Measurements from ENCODE around the gene CUL1. TPM values are rescaled to one million over a fixed set of nuclear protein-coding genes. Genes with fewer than 3 reads are reported as not detected.

Gene CUL1
- total RNA-seq, 1 donor from 2014 or later, result 56.9 TPM

DNA sequence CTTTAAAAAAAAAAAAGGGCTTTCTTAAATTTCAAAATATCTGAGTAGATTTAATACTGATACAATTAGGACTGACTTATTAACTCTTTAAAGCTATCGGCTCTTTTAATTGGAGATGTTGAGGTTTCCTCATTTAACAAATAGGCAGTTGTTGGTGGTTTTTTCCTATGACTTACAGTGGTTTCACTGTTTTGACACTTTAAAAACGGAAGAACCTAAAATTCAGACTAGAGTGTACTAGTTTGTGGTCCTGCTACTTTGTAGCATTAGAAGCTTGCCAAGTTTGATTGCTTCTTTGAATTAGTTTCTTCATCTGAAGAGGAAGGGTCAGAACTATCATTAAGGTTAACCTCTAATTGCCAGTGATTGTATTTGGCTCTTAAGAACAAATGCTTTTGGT is 27.7 kb downstream of the CUL1 start:
- intact Hi-C loops (cut with micrococcal nuclease), result no loop called here
- TF ChIP-seq, protein P1, sequence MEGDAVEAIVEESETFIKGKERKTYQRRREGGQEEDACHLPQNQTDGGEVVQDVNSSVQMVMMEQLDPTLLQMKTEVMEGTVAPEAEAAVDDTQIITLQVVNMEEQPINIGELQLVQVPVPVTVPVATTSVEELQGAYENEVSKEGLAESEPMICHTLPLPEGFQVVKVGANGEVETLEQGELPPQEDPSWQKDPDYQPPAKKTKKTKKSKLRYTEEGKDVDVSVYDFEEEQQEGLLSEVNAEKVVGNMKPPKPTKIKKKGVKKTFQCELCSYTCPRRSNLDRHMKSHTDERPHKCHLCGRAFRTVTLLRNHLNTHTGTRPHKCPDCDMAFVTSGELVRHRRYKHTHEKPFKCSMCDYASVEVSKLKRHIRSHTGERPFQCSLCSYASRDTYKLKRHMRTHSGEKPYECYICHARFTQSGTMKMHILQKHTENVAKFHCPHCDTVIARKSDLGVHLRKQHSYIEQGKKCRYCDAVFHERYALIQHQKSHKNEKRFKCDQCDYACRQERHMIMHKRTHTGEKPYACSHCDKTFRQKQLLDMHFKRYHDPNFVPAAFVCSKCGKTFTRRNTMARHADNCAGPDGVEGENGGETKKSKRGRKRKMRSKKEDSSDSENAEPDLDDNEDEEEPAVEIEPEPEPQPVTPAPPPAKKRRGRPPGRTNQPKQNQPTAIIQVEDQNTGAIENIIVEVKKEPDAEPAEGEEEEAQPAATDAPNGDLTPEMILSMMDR (IDR thresholded peaks at IDR 0.05), result no peak
- Mint-ChIP-seq H3K4me1 (peaks cover 65% of the 10 kb centered on the region), H3K27ac (no peak overlapping the region), H3K36me3 (ENCODE audit: low read depth) (peaks cover 22% of the 10 kb centered on the region), H3K27me3 (no peaks in the 10 kb centered on the region), H3K4me3 (no peak overlapping the region), H3K9me3 (no peaks in the 10 kb centered on the region)
- DNase-seq, result no peak
- ChIA-PET CTCF (no interaction called here), POLR2A (no interaction called here)
- ATAC-seq (ENCODE audit: low read depth), result no peak

- Mint-ChIP-seq H3K9me3 (no peaks in the 10 kb centered on the region), H3K4me1 (peaks cover 54% of the 10 kb centered on the region), H3K27ac (peak overlapping the region; percentile 35), H3K36me3 (ENCODE audit: low read depth) (peaks cover 29% of the 10 kb centered on the region), H3K27me3 (no peaks in the 10 kb centered on the region), H3K4me3 (no peak overlapping the region)
- ChIA-PET CTCF (no interaction called here), POLR2A (no interaction called here)
- TF ChIP-seq, protein P1 (IDR thresholded peaks at IDR 0.05), result no peak
- no peak for DNase-seq
- intact Hi-C loops (cut with micrococcal nuclease), result no loop called here
- ATAC-seq (ENCODE audit: low read depth), result no peak
These were observed 29.0 kb downstream of the CUL1 start for GRCh38 chr7:148727501-148728278.

DNA sequence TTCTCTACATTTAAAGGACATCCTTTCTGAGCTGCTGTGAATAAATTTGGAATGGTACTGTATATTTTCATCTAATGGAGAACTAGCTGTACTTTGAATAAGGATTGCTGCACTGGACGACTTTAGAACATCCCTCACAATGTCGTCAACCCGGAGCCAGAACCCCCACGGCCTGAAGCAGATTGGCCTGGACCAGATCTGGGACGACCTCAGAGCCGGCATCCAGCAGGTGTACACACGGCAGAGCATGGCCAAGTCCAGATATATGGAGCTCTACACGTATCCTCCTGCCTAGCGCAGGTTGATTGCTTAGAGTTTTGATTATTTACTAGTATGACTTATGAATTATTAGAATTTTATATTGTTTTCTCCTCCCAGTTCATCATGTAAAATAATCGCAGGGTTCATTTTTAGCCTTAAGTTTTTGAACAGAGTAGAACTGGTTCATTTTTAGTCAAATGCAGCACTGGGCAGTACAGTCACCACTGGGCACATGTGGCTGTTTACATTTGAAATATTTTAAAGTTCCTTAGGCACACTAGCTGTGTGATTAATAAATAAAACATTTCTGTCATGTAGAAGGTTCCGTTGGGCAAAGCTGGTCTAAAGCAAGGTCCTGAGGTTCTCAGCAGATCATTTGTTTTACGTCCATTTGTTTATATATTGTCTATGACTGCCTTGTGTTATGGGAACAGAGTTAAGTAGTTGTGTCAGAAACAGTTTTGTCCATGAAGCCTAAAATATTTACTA is 31.5 kb downstream of the CUL1 start:
- Mint-ChIP-seq H3K27ac (no peak overlapping the region), H3K9me3 (no peaks in the 10 kb centered on the region), H3K27me3 (no peaks in the 10 kb centered on the region), H3K4me1 (peaks cover 35% of the 10 kb centered on the region), H3K4me3 (no peak overlapping the region), H3K36me3 (ENCODE audit: low read depth) (peaks cover 49% of the 10 kb centered on the region)
- intact Hi-C loops (cut with micrococcal nuclease), result no loop called here
- POLR2A ChIA-PET, result interaction anchor here (0.7 kb wide), 1 partner anchor 29 kb away, joined by 3 read pairs; no protein-coding TSS in a partner anchor
- CTCF ChIA-PET, result no interaction called here
- ATAC-seq (ENCODE audit: low read depth) (no peak), DNase-seq (no peak)
- TF ChIP-seq, protein P1 (IDR thresholded peaks at IDR 0.05), result no peak

GRCh38 chr7:148732862-148733261 is 34.2 kb downstream of the CUL1 start:
- ATAC-seq (ENCODE audit: low read depth) (no peak), DNase-seq (no peak)
- Mint-ChIP-seq H3K27me3 (no peaks in the 10 kb centered on the region), H3K4me3 (no peak overlapping the region), H3K4me1 (peaks cover 10% of the 10 kb centered on the region), H3K9me3 (no peaks in the 10 kb centered on the region), H3K27ac (no peak overlapping the region), H3K36me3 (ENCODE audit: low read depth) (peaks cover 66% of the 10 kb centered on the region)
- CTCF ChIA-PET, result no interaction called here
- POLR2A ChIA-PET, result no interaction called here
- intact Hi-C loops (cut with micrococcal nuclease), result no loop called here
- TF ChIP-seq, protein P1 (IDR thresholded peaks at IDR 0.05), result no peak

DNA sequence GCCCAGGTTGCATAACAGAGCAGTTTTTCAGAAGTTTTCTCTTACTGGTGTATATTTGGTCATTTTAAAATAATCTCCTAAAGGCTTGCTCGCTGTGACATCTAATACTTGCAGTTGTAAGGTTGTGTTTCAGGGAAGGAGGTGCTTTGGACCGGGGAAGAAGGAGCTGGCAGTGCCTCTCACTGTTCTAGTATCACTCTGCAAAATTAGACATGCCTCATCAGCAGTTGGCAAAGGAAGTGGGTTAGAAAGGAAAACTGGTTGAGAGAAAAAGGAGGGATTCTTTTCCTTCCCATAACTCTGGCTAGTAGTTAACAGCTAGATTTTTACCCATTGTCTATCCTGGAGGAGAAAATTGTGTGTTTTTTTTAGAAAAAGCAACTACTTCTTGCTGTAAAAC is 34.8 kb downstream of the CUL1 start:
- DNase-seq (no peak), ATAC-seq (ENCODE audit: low read depth) (no peak)
- Mint-ChIP-seq H3K27ac (no peak overlapping the region), H3K36me3 (ENCODE audit: low read depth) (peaks cover 73% of the 10 kb centered on the region), H3K4me3 (no peak overlapping the region), H3K27me3 (no peaks in the 10 kb centered on the region), H3K4me1 (peaks cover 4% of the 10 kb centered on the region), H3K9me3 (no peaks in the 10 kb centered on the region)
- CTCF ChIA-PET, result no interaction called here
- intact Hi-C loops (cut with micrococcal nuclease), result no loop called here
- POLR2A ChIA-PET, result no interaction called here
- TF ChIP-seq, protein P1 (IDR thresholded peaks at IDR 0.05), result no peak

Data from activated B cell treated with CpG ODN at 0.5 μM for 24 hours (primary cell).